NCI-H1105 treated with DMSO at 0.1 percent for 48 hours (cell line): ENCODE measurements around the gene CACNA1C.

Experiments
- DNase-seq: peaks from one replicate; lab custom pipeline; 2025; lab: John Stamatoyannopoulos, UW

Gene CACNA1C

DNA sequence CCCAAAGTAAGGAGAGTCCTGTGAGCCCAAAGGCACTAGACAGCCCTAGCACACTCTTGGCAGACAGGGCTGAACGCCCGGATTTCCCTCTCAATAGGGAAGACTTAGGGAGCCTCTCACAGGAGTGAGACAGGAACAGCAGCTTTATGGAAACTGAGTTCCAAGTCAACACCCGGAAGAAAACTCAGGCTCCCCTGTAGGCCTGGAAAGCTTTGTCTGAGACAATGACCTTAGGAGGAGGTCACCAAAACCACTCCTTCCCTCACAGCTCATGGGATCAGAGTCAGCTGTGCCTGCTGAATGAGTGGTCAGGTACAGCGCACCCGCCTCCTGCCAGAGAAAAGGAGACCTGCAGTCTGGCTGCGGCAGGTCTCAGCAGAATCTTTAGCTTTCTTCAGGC, 229.5 kb downstream of the CACNA1C start:
- DNase-seq, result no peak

GRCh38 chr12:2283480-2283879, 230.7 kb downstream of the CACNA1C start:
- DNase-seq, result no peak

- DNase-seq, result no peak
Observed at GRCh38 chr12:2283916-2284315, 231.1 kb downstream of the CACNA1C start.

GRCh38 chr12:2284321-2284813, 231.6 kb downstream of the CACNA1C start:
- DNase-seq, result no peak

DNA sequence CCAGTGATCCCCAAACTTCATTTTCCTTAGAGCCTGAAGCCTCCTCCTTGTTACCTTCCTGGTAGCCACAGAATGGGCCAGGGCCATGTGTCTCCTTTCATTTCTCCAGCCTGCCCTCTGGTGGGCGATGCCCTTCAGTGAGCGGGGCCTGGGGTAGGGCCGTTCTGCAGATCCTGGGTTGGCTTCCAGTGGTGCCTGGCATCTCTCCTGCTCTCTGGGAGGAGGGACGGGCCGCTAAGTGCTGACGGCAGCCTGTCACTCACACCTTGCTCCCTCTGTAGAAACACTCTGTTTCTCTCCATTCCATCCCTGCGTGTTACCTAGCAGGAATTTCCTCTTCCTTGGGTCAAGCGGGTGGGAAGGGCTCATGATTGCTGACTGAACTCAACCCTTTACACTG, 232.1 kb downstream of the CACNA1C start:
- DNase-seq, result peak; percentile 71

- DNase-seq, result no peak
Observed at GRCh38 chr12:2285462-2285861, 232.7 kb downstream of the CACNA1C start.

DNA sequence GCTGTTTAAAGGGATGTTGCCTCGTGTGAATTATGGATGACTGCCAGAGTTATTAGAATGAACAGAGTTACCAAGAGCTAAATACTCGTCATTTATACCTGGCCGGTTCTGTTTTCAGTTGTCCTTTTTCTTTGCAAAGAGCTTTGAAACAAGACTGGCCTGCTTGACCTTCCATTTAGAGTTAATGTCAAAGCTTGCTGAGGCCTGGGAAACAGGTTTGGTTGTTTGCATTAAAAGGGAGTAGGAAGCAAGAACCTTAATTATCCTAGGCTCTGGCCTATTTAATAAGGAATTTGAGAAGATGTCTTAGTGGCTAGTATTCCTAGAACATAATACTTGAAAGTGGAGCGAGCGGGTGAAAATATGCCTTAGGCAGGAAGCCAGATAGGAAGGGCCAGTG, 233.3 kb downstream of the CACNA1C start:
- no peak for DNase-seq

DNA sequence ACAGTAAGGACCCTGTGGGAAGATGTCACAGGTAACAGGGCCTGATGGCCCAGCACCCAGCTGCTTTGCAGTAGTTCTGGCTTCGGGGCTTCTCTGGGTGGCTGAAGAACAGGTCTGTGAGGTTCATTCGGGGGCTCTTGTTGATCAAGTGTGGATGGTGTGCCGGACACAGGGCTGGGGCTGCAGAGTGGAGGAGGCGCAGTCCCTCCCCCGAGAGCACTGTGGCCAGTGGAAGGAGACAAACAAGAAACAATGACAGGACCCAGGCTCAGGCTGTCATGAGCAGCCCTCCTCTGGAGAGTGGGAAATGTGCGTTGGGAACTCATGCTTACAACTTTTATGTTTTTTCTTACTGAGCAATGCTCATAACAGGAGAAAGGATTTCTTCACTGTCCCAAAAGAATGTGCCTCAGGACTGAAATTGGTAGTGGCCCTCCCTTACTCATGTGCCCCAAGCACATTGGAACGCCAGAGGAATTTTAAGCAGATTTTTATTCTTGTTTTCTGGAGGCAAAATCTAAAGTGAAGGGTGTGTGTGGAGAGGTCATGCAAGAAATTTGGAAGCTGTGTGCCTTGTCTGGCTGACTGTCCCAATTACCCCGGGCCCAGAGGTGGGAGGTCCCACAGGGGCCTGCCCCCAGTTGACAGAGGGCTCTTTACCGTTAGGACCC, 233.8 kb downstream of the CACNA1C start:
- DNase-seq, result no peak

- no peak for DNase-seq
Observed at GRCh38 chr12:2287151-2287550, 234.4 kb downstream of the CACNA1C start.

GRCh38 chr12:2287589-2287988, 234.8 kb downstream of the CACNA1C start:
- DNase-seq, result no peak

DNA sequence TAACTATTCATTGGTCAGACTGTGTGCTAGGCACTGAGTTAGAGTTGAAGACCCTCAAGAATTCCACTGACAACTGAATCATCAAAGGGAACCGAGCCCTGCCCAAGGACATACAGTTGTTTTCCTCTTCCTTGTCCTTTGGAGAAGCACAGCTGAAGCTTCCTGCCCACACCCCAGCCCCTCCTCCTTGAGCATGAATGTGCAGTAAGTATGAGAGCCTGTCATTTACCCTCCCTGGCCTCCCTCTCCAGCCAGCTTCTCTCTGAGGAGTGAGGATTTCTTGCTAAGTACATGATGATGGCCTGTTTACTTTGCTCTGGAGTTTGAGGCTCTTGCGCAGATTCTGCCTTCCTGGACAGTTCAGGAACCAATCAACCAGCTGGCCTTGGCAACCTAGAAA, 235.2 kb downstream of the CACNA1C start:
- DNase-seq, result no peak

- DNase-seq, result no peak
Observed at GRCh38 chr12:2288471-2288870, 235.7 kb downstream of the CACNA1C start.

DNA sequence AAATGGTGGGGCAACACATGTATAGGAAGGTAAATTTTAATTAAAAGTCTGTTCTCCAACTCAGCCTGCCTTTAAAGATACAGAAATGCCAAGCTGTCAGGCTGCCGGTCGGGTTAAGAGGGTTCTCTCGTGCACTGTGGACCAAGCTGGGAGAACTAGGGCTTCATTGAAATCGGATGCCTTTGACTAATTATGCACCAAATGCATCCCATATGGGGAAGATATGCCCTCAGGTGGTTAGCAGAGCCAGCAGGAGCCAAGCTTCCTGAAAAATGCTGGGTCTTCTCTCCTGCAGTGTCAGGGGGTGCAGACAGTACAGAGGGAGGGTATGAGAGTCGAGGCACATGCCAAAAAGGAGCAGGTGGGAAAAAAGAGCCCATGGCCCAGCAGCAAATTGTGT, 236.1 kb downstream of the CACNA1C start:
- no peak for DNase-seq

DNA sequence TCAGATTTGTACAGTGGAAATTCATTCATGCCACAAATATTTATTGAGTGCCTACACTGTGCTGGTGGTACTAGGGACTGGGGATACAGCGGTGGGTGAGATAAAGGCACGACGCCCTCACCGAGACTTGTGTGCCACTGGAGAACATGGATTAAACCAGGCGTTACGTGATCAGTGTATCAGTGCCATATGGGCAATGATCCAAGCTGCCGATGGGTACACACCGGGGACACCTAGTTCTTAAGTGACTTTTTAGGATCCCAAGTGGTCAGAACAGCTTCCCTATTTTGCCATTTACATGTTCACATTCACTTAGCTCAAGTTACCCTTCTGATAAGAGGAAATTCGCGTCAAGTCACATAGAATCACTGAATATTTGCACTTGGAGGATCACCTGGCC, 236.7 kb downstream of the CACNA1C start:
- no peak for DNase-seq

- no peak for DNase-seq
Observed at GRCh38 chr12:2290091-2290490, 237.3 kb downstream of the CACNA1C start.

DNA sequence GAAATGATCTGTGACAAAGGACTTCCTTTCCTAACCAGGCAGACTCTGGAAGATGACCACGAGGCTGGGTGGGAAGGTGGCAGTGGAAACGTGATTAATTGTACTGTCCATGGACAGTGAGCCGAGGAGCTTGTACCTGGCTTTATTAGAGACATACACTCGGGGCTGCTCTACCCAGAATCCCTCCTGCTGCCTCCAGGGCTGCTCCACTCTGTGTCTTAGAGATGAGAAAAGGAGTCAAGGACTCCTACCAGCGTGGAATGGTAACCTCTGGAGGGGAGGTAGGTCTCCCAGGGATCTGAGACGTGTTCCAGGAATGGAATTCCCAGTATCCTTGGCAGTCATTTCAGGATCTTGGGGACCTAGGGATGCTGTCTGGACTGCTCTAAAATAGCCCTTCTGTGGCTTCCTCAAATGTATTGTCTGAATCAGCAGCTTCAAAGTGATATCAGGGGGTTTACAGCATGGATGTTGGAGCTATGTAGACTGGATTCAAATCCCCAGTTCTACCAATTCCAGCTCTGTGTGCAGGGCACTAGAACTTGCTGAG, 237.8 kb downstream of the CACNA1C start:
- DNase-seq, result no peak

DNA sequence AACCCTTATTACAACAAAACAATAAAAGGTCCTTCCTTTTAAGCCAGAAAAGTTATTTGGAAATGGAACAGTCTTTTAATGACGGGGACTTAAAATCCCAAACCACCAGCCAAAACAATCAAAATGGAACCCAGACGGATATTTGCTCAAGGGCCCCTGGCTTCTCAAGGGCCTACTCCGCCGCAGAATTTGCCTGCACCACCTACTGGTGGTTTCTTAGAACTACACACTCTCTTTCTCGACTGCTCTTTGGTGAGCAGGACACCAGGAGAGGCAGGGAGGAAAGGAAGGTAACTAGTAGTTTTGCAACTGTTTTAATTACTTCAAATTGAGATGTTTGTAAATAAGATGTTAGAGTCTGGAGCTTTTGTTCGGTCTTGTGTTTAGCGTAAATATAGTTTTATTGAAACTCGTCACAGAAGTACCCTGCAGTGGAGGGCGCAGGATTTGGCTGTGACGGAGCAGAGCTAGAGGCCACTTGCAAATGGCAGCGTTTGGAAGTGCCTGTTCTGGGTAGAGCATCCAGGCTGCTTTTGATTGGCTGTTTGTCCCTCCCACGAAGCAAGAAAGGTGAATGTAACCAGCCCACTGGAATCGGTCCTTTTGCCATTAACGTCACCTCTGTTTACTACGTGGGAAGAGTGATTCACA, 238.5 kb downstream of the CACNA1C start:
- peak; percentile 55 for DNase-seq

DNA sequence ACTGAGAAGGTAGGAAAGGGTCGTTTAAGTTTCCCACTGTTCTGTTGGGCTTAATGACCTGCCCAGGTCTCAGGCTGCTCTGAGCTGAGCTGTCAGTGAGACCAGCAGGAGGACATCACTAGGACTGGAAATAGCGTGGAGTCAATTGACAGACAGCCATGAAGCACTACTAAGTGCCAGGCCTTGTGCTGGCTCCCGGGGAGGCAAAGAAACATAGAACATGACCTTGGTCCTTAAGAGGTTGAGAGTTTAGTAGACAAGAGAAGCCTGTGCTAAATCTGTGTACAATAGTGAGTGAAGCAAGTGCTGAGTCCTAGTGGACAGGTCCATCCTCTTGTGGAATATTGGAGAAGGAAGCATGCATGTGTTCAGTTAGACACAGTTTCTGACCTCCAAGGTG, 239.2 kb downstream of the CACNA1C start:
- no peak for DNase-seq

DNA sequence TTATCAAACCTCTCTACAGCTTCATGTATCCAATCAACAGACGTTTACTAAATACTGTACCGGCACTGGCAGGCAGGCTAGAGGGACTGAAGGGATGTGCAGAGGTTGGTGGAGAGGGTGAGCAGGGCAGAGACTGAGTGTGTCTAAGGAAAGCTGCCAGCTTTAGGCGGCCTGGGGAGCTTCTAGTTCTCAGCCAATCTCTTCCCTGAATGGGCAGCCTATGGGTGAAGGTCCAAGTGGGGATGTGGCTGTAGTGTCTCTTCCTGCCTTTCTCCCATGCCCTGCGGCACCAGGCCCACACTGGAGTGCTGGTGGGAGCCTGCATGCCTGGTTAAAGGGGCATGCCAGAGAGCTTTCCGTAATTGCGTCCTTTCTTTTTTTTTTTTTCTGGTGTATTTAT, 239.8 kb downstream of the CACNA1C start:
- no peak for DNase-seq

DNA sequence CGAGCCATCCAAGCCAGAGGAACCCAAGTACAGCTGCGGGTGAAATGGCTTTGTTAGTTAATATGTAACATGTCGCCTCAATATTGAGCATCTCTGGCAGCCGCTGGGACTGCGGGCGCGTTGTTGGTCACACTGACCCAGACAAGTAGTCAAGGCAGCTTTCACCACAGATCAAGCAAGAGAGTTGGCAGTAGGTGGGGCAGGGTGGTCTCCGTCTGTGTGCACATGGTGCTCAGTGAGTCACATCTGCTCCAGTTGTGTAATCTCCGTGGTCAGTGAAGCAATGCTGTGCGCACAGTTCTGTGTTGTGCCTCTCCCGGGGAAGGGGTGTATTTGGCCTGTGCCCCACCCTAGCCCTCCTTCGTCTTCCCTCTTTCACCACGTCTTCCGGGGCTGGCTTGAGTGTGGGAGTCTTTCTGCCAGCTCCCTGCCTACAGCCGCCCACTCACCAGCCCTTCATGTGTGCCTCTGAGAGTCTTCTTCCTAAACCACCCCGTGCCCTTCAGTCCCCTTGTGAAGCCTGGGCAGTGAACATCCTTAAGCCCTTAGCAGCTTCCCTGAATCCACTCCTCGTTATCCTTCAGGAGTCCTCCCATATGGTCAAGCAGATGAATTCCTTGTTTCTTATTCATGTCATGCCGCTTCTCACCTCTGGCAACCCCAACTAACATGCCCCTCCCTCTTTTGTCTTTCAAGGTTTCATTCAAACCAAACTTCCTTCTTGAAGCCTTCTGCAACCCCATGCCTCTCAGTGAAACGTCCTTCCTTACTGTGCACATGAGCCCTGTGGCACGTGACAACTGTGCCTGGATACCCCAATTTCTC, 242.1 kb downstream of the CACNA1C start:
- DNase-seq, result no peak

- DNase-seq, result no peak
Observed at GRCh38 chr12:2295941-2296461, 243.2 kb downstream of the CACNA1C start.

DNA sequence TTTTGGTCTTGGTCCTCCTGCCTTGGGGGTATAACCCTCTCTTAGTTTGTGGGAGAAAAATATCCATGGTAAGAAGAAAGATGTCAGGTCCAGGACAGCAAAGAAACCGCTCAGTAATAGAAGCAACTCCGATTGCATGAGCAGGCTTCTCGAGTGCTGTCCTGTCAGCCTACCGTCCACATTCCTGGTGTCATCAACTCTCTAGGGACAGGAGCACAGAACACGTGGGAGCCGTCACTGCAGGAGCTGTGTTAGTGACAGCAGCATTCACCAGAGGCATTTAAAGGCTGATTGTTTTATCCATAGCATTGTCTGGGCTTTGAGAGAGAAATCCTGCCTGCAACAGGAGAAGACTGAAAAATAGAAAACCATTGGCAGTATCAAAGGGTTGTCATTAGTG, 244.2 kb downstream of the CACNA1C start:
- no peak for DNase-seq
